ENCODE data around the gene ZNF599.
A peak's percentile ranks its signal among the peaks of the same experiment; 100 is the strongest.

The ZNF599 gene

GRCh38 chr19:34778342-34778741 lies 5.3 kb upstream of the ZNF599 start:
- ATAC-seq (replicated peaks) (no peak), DNase-seq (no peak)
- Mint-ChIP-seq H3K4me1 (no peaks in the 10 kb centered on the region), H3K9me3 (peaks cover 10 to 13% of the 10 kb centered on the region in 2 donors), H3K27ac (no peak overlapping the region), H3K36me3 (peaks cover 0 to 4% of the 10 kb centered on the region in 2 donors), H3K4me3 (no peak overlapping the region), H3K27me3 (peaks cover 26 to 50% of the 10 kb centered on the region in 2 donors)

GRCh38 chr19:34774857-34775256 lies 1.8 kb upstream of the ZNF599 start:
- peaks cover 26 to 31% of the 10 kb centered on the region in 2 donors for H3K27me3 Mint-ChIP-seq
- H3K4me1 Mint-ChIP-seq, result peaks cover 14% of the 10 kb centered on the region in 2 donors
- H3K4me3 Mint-ChIP-seq, result no peak overlapping the region

GRCh38 chr19:34773555-34773864 lies 495 bp upstream of the ZNF599 start:
- peaks cover 9 to 10% of the 10 kb centered on the region in 2 donors for H3K9me3 Mint-ChIP-seq
- H3K36me3 Mint-ChIP-seq, result peaks cover 8 to 27% of the 10 kb centered on the region in 2 donors
- H3K27ac Mint-ChIP-seq, result no peak overlapping the region
- H3K4me1 Mint-ChIP-seq, result peaks cover 14% of the 10 kb centered on the region in 2 donors
- DNase-seq, result no peak
- H3K4me3 Mint-ChIP-seq, result peak overlapping the region; percentile 89 to 91
- no peak for ATAC-seq (replicated peaks)
- H3K27me3 Mint-ChIP-seq, result peaks cover 26% of the 10 kb centered on the region in 2 donors

More at GRCh38 chr19:34774857-34775256, 1.8 kb upstream of the ZNF599 start:
- DNase-seq, result no peak
- no peak for ATAC-seq (replicated peaks)
- no peak overlapping the region for H3K27ac Mint-ChIP-seq
- peaks cover 9 to 10% of the 10 kb centered on the region in 2 donors for H3K9me3 Mint-ChIP-seq
- H3K36me3 Mint-ChIP-seq, result peaks cover 3 to 16% of the 10 kb centered on the region in 2 donors

GRCh38 chr19:34767951-34768350 lies 5.1 kb downstream of the ZNF599 start:
- peaks cover 17 to 18% of the 10 kb centered on the region in 2 donors for H3K9me3 Mint-ChIP-seq

GRCh38 chr19:34766386-34766785 lies 6.6 kb downstream of the ZNF599 start:
- H3K27ac Mint-ChIP-seq, result no peak overlapping the region
- DNase-seq (no peak), ATAC-seq (replicated peaks) (no peak)
- H3K9me3 Mint-ChIP-seq, result peaks cover 24 to 26% of the 10 kb centered on the region in 2 donors
- no peak overlapping the region for H3K4me3 Mint-ChIP-seq
- no peaks in the 10 kb centered on the region for H3K27me3 Mint-ChIP-seq
- H3K36me3 Mint-ChIP-seq, result peaks cover 56 to 87% of the 10 kb centered on the region in 2 donors
- H3K4me1 Mint-ChIP-seq, result peaks cover 1 to 2% of the 10 kb centered on the region in 2 donors

More at GRCh38 chr19:34767951-34768350, 5.1 kb downstream of the ZNF599 start:
- Mint-ChIP-seq H3K27me3 (no peaks in the 10 kb centered on the region), H3K4me1 (peaks cover 11 to 14% of the 10 kb centered on the region in 2 donors), H3K4me3 (no peak overlapping the region), H3K27ac (no peak overlapping the region), H3K36me3 (peaks cover 47 to 76% of the 10 kb centered on the region in 2 donors)
- DNase-seq (no peak), ATAC-seq (replicated peaks) (no peak)

GRCh38 chr19:34759218-34759917 lies 13.6 kb downstream of the ZNF599 start:
- ATAC-seq (replicated peaks) (no peak), DNase-seq (no peak)
- no peaks in the 10 kb centered on the region for H3K27me3 Mint-ChIP-seq
- H3K4me1 Mint-ChIP-seq, result no peaks in the 10 kb centered on the region
- H3K36me3 Mint-ChIP-seq, result peaks cover 36 to 61% of the 10 kb centered on the region in 2 donors
- H3K4me3 Mint-ChIP-seq, result no peak overlapping the region
- H3K27ac Mint-ChIP-seq, result no peak overlapping the region
- peaks cover 28 to 33% of the 10 kb centered on the region in 2 donors for H3K9me3 Mint-ChIP-seq

- Mint-ChIP-seq H3K4me3 (no peak overlapping the region), H3K9me3 (peaks cover 33 to 35% of the 10 kb centered on the region in 2 donors), H3K27ac (no peak overlapping the region), H3K4me1 (no peaks in the 10 kb centered on the region), H3K27me3 (no peaks in the 10 kb centered on the region), H3K36me3 (peaks cover 31 to 55% of the 10 kb centered on the region in 2 donors)
- ATAC-seq (replicated peaks) (no peak), DNase-seq (no peak)
Measured at GRCh38 chr19:34757441-34757840, 15.6 kb downstream of the ZNF599 start.

- H3K36me3 Mint-ChIP-seq, result peaks cover 40 to 67% of the 10 kb centered on the region in 2 donors
- peaks cover 0 to 2% of the 10 kb centered on the region in 2 donors for H3K4me1 Mint-ChIP-seq
- H3K27me3 Mint-ChIP-seq, result no peaks in the 10 kb centered on the region
- H3K4me3 Mint-ChIP-seq, result no peak overlapping the region
- peaks cover 36 to 40% of the 10 kb centered on the region in 2 donors for H3K9me3 Mint-ChIP-seq
- DNase-seq (no peak), ATAC-seq (replicated peaks) (no peak)
- no peak overlapping the region for H3K27ac Mint-ChIP-seq
Measured at GRCh38 chr19:34744896-34745690, 27.9 kb downstream of the ZNF599 start.

- Mint-ChIP-seq H3K27ac (peak overlapping the region; percentile 99), H3K27me3 (peaks cover 3 to 10% of the 10 kb centered on the region in 2 donors), H3K4me1 (peaks cover 12 to 23% of the 10 kb centered on the region in 2 donors), H3K4me3 (peak overlapping the region; percentile 91 to 99), H3K9me3 (peaks cover 3 to 13% of the 10 kb centered on the region in 2 donors), H3K36me3 (peaks cover 16 to 27% of the 10 kb centered on the region in 2 donors)
- ATAC-seq (replicated peaks), result no peak
- no peak for DNase-seq
Measured at GRCh38 chr19:34734537-34735103, 38.4 kb downstream of the ZNF599 start.

GRCh38 chr19:34733746-34734536 lies 39.1 kb downstream of the ZNF599 start, which contains the start of gene ZNF181:
Gene ZNF181 (plus strand): TSS chr19:34734243. CDS start chr19:34735038, 795 bp downstream.
- H3K4me3 Mint-ChIP-seq, result peak within 1 kb of the TSS; percentile 91 to 99
- ATAC-seq (replicated peaks) (peak; percentile 87), DNase-seq (peak; percentile 82)
- peaks cover 10 to 16% of the 10 kb centered on the region in 2 donors for H3K27me3 Mint-ChIP-seq
- H3K4me1 Mint-ChIP-seq, result peaks cover 12 to 23% of the 10 kb centered on the region in 2 donors
- H3K36me3 Mint-ChIP-seq, result peaks cover 10 to 20% of the 10 kb centered on the region in 2 donors
- peak within 1 kb of the TSS; percentile 99 for H3K27ac Mint-ChIP-seq
- peaks cover 0 to 9% of the 10 kb centered on the region in 2 donors for H3K9me3 Mint-ChIP-seq

GRCh38 chr19:34733266-34733745 lies 39.7 kb downstream of the ZNF599 start:
- H3K27me3 Mint-ChIP-seq, result peaks cover 10 to 16% of the 10 kb centered on the region in 2 donors
- H3K27ac Mint-ChIP-seq, result peak overlapping the region; percentile 99
- peaks cover 0 to 9% of the 10 kb centered on the region in 2 donors for H3K9me3 Mint-ChIP-seq
- H3K4me1 Mint-ChIP-seq, result peaks cover 12 to 23% of the 10 kb centered on the region in 2 donors
- ATAC-seq (replicated peaks), result peak; percentile 26 to 35
- DNase-seq, result no peak
- H3K36me3 Mint-ChIP-seq, result peaks cover 10 to 16% of the 10 kb centered on the region in 2 donors
- peak overlapping the region; percentile 91 to 99 for H3K4me3 Mint-ChIP-seq

GRCh38 chr19:34732612-34733211 lies 40.3 kb downstream of the ZNF599 start:
- H3K27ac Mint-ChIP-seq, result peak overlapping the region; percentile 65
- H3K36me3 Mint-ChIP-seq, result peaks cover 7 to 12% of the 10 kb centered on the region in 2 donors
- no peak for DNase-seq

GRCh38 chr19:34731964-34732363 lies 41.1 kb downstream of the ZNF599 start:
- Mint-ChIP-seq H3K9me3 (peaks cover 0 to 6% of the 10 kb centered on the region in 2 donors), H3K4me3 (no peak overlapping the region), H3K27me3 (peaks cover 22 to 26% of the 10 kb centered on the region in 2 donors), H3K4me1 (peaks cover 12 to 23% of the 10 kb centered on the region in 2 donors), H3K27ac (peak overlapping the region; percentile 56), H3K36me3 (peaks cover 7 to 12% of the 10 kb centered on the region in 2 donors)
- no peak for ATAC-seq (replicated peaks)
- no peak for DNase-seq

More at GRCh38 chr19:34732612-34733211, 40.3 kb downstream of the ZNF599 start:
- Mint-ChIP-seq H3K4me3 (peak overlapping the region; percentile 77 to 91), H3K4me1 (peaks cover 12 to 23% of the 10 kb centered on the region in 2 donors), H3K27me3 (peaks cover 14 to 20% of the 10 kb centered on the region in 2 donors), H3K9me3 (peaks cover 0 to 6% of the 10 kb centered on the region in 2 donors)
- no peak for ATAC-seq (replicated peaks)
